Thoracic aorta (tissue), 2 donors: ENCODE data around the gene SPRYD3. TPM values are rescaled to one million over a fixed set of nuclear protein-coding genes. Genes with fewer than 3 reads are reported as not detected.

Source experiments
- ATAC-seq: fragments of 150-250 bp; one replicate; pipeline ENCODE4 v1.8.0; 2017; ENCODE audit warnings: low read depth; ENCODE audit not compliant: insufficient number of reproducible peaks, low FRiP score
- DNase-seq: peaks from one replicate; pipeline ENCODE4 v3.0.0-alpha.2; 2020; ENCODE audit warnings: low spot score
- H3K27ac ChIP-seq, 2 donors: fragments of 200-600 bp; sonication (generic); 1 replicate in 1 of 2; 2 replicates in 1 of 2; pipeline ENCODE4 v1.5.1; 2016; ENCODE audit warnings: mild to moderate bottlenecking in 2 of 2, moderate library complexity in 2 of 2
- H3K27me3 ChIP-seq: fragments of 200-600 bp; sonication (generic); replicated peaks from 2 replicates; pipeline ENCODE4 v1.6.0; 2016; ENCODE audit warnings: mild to moderate bottlenecking; ENCODE audit not compliant: insufficient read depth
- H3K36me3 ChIP-seq: fragments of 200-600 bp; sonication (generic); one replicate; pipeline ENCODE4 v1.5.1; 2016
- H3K4me1 ChIP-seq, 2 donors: fragments of 200-600 bp; sonication (generic); 1 replicate in 1 of 2; 2 replicates in 1 of 2; pipeline versions ENCODE4 v1.5.1 to v1.6.0; 2016; ENCODE audit warnings: low read depth in 2 of 2, mild to moderate bottlenecking in 1 of 2; ENCODE audit not compliant: control insufficient read depth in 1 of 2
- H3K4me3 ChIP-seq: fragments of 200-600 bp; sonication (generic); 2 replicates; pipeline ENCODE4 v1.5.1; 2016; ENCODE audit warnings: mild to moderate bottlenecking
- H3K9me3 ChIP-seq: fragments of 200-600 bp; sonication (generic); 2 replicates; pipeline ENCODE4 v1.5.1; 2016
- total RNA-seq, 2 donors: library from RNA; depleted of rRNA; stranded (reverse); fragments of >200 nt; gene quantifications; one replicate each; pipeline versions ENCODE4 v1.1.0 to v1.2.3, GENCODE V29; 2016
- TF ChIP-seq, protein P1 (sequence below): fragments of 200-600 bp; sonication (generic); IDR thresholded peaks from one replicate; pipeline ENCODE4 v1.5.1; 2019; ENCODE audit warnings: antibody characterized with exemption

SPRYD3 gene
- total RNA-seq, 2 donors from 2014 or later = 68.0 to 94.8 TPM

DNA sequence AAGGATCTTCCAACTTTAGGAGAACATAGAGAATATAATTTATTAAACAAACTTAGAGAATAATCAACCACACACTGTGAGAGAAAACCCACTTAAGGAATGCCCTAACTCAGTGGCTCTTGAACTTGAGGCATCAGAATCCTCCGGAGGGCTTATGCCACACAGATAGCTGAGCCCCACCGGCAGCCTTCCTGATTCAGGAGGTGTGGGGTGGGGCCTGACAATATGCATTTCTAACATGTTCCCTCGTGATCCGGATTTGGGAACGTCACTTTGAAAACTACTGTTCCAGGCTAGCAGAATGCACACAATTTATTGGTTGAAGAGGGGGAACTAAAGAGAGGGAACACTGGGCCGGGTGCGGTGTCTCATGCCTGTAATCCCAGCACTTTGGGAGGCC, 22.1 kb upstream of the SPRYD3 start:
- DNase-seq = no peak
- Histone ChIP-seq H3K36me3 (peaks cover 15% of the 10 kb centered on the region), H3K9me3 (no peaks in the 10 kb centered on the region), H3K27ac (peak overlapping the region; percentile 4 to 72), H3K27me3 (no peaks in the 10 kb centered on the region), H3K4me1 (peaks cover 6 to 51% of the 10 kb centered on the region in 2 donors), H3K4me3 (no peak overlapping the region)
- TF ChIP-seq, protein P1, sequence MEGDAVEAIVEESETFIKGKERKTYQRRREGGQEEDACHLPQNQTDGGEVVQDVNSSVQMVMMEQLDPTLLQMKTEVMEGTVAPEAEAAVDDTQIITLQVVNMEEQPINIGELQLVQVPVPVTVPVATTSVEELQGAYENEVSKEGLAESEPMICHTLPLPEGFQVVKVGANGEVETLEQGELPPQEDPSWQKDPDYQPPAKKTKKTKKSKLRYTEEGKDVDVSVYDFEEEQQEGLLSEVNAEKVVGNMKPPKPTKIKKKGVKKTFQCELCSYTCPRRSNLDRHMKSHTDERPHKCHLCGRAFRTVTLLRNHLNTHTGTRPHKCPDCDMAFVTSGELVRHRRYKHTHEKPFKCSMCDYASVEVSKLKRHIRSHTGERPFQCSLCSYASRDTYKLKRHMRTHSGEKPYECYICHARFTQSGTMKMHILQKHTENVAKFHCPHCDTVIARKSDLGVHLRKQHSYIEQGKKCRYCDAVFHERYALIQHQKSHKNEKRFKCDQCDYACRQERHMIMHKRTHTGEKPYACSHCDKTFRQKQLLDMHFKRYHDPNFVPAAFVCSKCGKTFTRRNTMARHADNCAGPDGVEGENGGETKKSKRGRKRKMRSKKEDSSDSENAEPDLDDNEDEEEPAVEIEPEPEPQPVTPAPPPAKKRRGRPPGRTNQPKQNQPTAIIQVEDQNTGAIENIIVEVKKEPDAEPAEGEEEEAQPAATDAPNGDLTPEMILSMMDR = no peak
- ATAC-seq = no peak

DNA sequence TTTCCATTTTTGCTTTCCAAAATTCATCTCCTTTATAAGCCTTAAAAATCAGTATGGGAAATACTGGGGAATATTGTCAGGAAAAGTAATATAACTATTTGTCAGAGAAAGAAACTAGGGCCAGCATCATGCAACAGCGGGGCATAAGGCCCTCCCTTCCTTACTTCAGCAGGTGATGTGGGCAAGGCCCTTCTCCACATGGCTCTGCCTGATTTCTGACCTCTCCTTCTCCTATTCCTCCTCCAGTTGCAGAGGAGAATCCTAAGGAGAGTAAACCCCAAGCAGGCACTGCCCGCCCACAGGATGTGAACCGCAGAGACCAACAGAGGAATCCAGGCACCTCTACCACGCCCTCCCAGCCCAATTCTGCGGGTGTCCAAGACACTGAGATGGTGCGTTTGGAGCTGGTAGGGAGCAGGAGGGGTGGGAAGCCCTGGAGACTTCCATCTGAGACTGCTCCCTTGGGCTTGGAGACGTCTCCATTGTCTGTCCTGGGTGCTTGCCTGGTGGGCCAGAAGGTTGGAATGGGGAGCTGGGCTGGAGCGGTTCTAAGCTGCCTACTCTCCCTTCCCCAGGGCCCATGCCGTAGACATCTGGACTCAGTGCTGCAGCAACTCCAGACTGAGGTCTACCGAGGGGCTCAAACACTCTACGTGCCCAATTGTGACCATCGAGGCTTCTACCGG, 21.4 kb upstream of the SPRYD3 start:
- H3K27ac ChIP-seq = peak overlapping the region; percentile 4 to 72
- H3K4me3 ChIP-seq = peak overlapping the region; percentile 51
- DNase-seq (no peak), ATAC-seq (no peak)
- TF ChIP-seq, protein P1 = no peak
- H3K9me3 ChIP-seq = no peaks in the 10 kb centered on the region
- H3K4me1 ChIP-seq = peaks cover 10 to 52% of the 10 kb centered on the region in 2 donors
- H3K36me3 ChIP-seq = peaks cover 15% of the 10 kb centered on the region
- H3K27me3 ChIP-seq = no peaks in the 10 kb centered on the region

DNA sequence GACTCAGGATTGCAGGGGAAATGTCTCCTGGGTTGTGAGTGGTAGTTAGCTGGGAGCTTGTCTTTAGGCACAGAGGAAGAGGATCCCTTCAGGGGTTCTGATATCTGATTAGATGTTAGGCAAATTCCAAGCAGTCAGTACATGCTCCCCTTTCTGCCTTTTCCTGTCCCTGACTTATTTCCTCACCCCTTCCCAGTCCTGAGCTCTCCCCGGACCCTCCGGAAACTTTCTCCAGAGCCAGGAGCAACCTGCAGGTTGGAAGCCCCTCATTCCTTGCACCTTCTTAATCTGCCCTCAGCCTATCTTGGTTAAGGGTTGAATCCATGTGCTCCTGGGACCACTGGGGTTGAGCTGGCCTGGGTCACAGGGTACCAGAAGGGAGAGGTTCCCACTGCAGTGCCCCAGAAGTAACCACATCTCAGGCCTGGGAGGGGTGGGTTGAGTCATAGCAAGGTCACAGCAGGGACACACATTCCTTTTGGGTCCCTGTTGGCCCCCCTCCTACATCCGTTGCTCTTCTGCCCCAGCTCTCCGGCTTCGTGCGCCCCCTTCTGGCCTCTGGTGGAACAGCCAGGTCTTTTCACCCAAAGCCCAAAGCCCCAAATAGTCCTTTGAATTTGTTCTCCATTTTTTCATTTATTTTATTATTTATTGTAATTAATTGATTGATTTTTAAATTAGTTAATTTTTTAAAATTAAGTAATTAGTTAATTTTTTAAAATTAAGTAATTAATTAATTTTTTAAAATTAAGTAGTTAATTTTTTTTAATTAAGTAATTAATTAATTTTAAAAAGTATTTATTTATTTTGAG, 20.1 kb upstream of the SPRYD3 start:
- Histone ChIP-seq H3K4me3 (peak overlapping the region; percentile 92), H3K36me3 (peaks cover 15% of the 10 kb centered on the region), H3K9me3 (no peaks in the 10 kb centered on the region), H3K27me3 (no peaks in the 10 kb centered on the region), H3K27ac (peak overlapping the region; percentile 94 to 98), H3K4me1 (peaks cover 10 to 52% of the 10 kb centered on the region in 2 donors)
- peak; percentile 75 for ATAC-seq
- peak; percentile 92 for DNase-seq
- TF ChIP-seq, protein P1 = peak; percentile 97

DNA sequence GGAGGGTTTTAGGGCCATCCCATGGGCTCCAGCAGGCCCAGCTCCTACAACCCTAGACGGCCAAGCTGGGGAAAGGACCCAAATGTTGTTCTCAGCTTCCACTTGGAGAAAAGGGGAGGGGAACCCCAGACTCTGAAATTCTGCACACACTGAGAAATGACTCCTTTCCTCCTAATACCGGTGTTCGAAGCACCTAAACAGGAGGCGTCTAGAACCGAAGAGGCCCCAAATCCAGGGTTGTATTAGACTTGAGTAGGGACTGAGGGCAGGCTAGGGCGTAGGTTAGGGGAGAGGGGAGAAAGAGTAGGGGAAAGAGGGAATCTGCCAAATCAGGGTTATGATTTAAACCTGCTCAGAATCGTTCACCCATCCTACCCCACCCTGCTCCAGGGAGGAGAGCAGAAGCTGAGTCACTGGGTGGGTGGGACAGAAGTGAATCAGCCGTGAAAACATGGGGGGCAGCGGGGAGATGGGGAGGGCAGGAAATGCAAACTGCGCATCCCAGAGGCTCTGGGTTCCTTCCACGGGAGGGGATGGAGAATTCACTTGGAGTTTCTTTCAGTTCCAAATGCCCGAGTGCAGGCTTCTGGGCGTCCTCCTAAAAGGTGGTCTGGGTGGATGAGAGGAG, 19.3 kb upstream of the SPRYD3 start:
- Histone ChIP-seq H3K4me1 (peaks cover 10 to 58% of the 10 kb centered on the region in 2 donors), H3K36me3 (peaks cover 15% of the 10 kb centered on the region), H3K27me3 (no peaks in the 10 kb centered on the region), H3K27ac (peak overlapping the region; percentile 94 to 98), H3K4me3 (peak overlapping the region; percentile 92), H3K9me3 (no peaks in the 10 kb centered on the region)
- DNase-seq (peak; percentile 64), ATAC-seq (peak; percentile 34)
- TF ChIP-seq, protein P1 = no peak
